Stimulated activated CD4-positive, alpha-beta T cell treated with anti-CD3 and anti-CD28 coated beads, Interleukin-4, amount 100 ng/mL, for 24 hours (primary cell): Measurements from ENCODE around the gene LSMEM2.
"Not testable (repeated sequence)": the region's sequence is repeated elsewhere in the genome, so short reads cannot be mapped to it uniquely, and the experiment has no call there.

Experiments
- DNase-seq: peaks from one replicate; pipeline ENCODE4 v3.0.0-alpha.2; 2020

Gene LSMEM2

DNA sequence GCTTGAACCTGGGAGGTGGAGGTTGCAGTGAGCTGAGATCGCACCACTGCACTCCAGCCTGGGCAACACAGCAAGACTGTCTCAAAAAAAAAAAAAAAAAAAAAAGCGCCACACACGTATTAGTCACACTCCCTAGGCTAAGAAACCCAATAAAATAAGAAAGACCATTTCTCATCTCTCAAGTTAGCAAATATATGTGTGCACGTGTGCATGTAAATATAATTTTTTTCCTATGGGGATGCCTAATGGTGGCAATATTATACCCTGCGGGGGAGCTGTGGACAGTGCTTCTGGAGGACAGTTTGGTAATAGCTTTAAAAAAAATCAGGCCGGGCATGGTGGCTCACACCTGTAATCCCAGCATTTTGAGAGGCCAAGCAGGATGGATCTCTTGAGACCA lies 5.2 kb downstream of the LSMEM2 start:
- not testable (repeated sequence) for DNase-seq

DNA sequence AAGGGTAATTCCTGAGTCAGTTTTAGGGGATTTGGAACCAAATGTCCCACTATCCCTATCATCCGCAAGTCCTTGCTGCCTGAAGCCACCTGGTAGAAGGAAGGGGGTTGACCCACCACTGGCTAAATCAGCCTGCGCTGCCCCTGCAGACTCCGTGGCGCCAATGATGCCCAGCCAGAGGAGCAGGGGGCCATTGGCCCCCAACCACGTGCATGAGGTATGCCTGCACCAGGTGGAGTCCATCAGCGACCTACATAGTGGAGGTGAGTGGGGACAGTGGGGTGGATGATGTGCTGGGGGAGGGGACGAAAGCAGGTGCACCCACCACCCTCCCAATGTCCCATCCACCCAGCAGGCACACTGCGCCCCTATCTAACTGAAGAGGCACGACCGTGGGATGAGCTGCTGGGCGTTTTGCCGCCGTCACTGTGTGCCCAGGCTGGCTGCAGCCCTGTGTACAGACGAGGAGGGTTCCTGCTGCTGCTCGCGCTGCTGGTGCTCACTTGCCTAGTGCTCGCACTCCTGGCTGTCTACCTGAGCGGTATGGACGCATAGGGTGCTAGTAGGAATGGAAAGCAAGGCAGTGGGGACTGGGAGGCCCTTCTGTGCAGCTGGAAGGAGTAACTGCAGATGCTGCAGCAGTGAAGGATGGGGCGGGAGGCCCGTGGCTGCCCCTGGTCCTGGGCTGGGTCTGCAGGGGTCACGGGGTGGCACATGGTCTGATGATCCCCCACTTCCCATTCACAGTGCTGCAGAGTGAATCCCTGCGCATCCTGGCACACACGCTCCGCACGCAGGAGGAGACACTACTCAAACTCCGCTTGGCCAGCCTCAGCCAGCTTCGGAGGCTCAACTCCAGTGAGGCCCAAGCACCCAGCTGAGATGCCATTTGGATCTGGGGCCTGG lies 7.7 kb downstream of the LSMEM2 start:
- no peak for DNase-seq

DNA sequence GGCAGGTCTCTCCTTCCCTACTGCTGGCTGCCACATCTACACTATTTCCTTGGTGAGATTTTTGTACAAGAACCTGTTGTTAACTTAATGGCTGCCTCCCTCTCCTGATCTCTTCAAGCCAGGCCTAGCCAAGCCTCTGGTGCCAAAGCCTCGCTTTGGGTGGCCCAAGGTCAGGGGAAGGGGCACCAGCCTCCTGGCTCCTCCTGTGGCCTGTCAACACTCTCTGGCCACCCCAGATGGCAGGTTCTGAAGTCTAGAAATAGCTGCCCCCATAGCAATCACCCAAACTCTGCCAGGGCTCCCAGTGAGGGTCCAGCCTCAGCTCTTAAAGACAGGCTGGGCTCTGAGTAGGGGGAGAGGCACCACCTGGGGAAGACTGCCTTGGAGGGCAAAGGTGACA lies 8.4 kb downstream of the LSMEM2 start:
- DNase-seq: no peak

DNA sequence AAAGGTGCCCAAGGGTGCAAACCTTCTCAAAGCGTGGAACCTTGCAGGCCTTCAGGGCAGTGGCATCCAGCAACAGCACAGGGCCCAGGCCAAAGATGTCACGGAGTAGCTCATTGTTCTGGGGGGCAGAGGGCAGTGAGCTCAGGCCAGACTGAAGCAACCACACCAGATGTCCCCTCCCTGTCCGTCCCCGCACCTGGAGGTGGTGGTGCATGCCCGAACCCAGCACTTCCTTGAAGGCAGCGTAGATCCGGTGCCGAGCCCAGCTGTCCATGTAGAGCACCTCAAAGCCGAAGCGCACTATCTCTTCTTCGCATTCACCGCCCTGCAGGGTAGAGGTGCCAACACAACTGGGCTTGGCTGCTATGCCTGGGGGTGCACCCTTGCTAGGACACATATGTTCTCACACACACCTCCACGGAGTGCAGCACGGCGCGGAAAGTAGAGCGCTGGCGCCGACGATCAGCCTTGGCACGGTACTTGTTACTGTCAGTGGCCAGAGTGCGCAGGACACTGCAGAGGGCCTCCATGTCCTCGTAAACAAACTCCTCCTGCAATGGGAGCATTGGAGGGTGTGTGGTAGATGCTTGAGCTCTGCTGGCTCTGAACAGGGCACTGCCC lies 9.6 kb downstream of the LSMEM2 start:
- DNase-seq: no peak

DNA sequence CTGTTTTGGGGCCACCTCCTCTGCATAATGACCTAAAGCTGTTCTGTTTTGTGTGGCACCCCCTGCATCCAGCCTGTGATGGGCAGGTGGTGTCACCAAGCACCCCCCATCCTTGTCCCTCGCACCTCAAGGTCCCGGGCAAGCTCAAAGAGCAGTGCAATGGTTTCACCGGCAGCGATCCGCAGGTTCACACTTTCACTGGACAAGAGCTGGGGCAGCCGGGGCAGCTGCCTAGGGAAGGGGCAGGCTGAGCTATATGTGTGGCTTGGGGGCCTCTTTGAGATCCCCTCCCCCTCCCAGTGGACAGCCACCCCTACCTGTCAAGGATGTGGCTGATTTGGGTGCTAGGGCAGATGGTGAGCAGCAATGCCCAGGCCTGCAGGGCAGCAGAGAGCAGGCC lies 10.2 kb downstream of the LSMEM2 start:
- DNase-seq: no peak

DNA sequence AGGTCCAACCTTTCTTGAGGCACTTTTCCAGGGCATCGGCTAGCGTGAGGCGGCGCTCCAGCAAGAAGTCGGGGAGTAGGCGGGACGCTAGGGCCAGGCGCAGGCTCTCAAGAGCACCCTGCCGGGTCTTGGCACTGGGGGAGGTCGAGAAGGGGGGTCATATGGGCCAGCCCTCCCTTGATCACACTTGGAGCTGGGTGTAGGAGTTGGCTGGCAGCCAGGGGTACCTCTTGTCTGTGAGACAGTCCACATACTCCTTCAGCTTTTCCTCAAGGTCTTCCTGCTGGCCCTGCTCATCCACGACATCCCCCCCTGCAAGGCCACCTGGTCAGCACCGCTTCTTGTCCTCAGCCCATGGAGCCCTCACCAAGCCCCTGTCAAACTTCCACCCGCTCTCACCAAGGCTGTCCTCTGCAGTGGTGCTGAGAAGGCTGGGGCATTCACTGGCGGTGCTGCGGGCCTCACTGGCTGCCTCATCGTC lies 11.3 kb downstream of the LSMEM2 start:
- no peak for DNase-seq

DNA sequence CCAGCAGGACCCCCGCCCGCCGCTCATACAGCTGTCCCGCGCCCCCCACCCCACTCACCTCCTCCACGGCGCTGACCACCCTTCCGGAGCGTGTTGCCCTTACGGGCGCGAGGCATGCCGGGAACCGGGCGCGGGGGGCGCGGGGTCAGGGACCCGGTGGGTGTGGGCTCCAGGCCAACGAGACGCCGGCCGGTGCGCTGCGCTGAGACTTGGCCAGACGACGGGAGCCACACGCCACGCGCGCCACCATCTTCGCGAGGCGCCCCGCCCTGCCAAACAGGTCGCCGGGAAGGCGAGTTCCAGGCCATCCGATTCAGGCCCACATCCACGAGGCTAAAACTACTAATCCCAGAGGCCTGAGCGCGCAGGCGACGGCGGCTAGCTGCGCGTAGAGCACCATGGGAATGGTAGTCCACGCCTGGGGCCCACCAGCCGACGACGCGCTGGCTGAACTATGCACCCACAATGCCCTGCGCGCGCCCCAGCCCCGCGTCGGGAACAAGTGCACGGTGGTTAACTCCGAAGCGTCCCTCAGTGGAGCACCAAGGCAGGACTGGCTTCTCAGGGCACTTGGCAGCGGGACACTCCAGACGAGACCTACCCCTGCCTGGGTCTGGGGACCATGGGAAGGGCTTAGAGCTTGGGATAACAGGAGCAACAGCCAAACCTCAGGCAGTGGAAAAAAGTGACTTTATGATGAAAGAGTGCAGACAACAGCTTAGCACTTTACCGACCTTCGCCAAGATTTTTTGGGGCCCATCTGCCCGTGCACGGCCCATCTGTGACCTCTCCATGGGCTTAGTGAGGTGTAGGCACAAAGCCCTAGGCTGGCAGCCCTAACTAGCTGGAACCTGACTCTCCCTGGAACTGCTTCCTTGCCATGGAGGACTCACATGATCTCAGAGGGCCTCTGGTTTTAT lies 13.5 kb downstream of the LSMEM2 start, which contains the start of gene IFRD2:
IFRD2 (minus strand) TSS at position 271 of the 920 bp plus-strand sequence; CDS start at position 116, 155 bp downstream.
- DNase-seq: peak; percentile 96

DNA sequence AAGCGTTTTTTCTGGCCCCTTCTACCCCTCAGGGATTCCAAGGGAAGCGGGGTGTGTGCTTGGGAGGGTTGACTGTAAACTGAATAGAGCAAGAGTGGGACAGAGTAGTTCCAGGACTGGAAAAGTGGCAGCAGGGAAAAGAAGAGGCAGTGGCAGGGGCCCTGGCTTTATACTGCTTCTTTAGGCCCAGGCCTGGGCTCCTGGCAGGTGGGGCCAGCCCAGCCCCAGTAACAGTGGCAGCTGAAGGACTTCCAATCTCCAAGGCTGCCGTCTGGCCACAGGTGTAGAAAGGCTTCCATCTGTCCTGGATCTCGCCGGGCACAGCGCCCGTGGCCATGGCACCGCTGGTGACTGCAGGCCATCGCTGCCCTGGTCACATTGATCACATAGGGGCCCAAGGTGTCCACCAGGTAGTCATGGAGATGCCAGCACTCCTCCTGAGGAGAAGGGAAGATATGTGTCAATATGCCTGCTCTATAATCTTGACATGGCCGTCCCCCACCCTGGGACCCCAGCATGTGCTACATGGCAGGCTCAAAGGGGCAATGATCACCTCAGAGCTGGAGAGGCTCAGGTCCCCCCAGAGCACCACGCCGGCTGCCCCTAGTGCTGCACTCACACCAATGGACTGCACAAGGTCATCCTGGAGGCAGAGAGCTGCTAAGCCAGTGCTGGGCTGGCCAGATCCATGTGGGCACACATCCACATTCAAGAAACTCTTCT lies 14.4 kb downstream of the LSMEM2 start:
- no peak for DNase-seq

DNA sequence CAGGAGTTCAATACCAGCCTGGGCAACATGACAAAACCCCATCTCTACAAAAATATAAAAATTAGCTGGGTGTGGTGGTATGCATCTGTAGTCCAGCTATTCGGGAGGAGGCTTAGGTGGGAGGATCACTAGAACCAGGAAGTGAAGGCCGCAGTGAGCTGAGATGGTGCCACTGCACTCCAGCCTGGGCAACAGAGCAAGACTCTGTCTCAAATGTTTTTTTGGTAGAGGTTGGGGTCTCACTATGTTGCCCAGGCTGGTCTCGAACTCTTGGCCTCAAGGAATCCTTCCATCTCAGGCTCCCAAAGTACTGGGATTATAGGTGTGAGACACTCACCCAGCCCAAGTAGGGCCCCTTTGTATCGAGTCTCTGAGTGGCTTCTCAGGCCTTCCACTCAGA lies 15.2 kb downstream of the LSMEM2 start:
- DNase-seq: no peak

DNA sequence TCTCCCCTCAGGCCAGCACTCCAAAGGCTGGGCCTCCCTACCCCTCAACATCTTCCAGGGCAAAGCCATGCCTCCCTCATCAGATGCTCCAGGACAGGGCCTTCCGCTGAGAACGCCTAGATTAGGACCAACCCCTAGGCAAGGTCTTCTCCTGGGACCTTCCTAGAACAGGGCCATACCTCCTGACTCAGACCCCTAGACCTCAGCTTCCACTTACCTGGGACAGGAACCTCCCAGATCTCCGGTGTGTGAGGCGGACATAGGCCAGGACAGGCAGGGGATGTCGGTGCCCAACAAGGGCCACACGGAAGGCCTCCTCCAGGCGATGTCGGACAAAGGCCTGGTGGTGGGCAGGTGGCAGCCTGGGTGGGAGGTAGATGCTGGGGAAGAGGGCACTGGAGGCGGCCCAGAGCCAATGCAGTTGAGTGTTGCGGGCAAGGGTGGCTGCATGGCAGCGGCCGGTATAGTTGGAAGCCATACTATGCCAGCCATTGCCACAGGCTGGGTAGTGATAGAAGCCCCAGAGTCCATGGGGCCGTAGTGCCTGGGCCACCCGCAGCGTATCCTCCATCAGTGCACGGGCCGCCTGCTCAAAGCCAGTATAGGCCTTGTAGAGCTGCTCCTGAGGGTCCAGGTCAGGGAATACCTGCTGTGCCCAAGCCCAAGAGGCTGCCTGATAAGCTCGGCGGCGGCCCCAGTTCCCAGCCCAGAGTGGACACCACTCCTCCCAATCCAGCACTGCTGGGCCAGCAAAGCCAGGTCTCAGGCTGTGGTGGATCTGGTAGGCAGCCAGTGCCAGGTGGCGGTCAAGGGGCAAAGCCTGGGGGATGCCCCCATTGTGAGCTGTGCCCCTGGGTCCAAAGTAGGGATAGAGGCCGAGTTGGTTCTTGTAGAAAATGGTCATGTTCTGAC lies 15.9 kb downstream of the LSMEM2 start:
- no peak for DNase-seq

DNA sequence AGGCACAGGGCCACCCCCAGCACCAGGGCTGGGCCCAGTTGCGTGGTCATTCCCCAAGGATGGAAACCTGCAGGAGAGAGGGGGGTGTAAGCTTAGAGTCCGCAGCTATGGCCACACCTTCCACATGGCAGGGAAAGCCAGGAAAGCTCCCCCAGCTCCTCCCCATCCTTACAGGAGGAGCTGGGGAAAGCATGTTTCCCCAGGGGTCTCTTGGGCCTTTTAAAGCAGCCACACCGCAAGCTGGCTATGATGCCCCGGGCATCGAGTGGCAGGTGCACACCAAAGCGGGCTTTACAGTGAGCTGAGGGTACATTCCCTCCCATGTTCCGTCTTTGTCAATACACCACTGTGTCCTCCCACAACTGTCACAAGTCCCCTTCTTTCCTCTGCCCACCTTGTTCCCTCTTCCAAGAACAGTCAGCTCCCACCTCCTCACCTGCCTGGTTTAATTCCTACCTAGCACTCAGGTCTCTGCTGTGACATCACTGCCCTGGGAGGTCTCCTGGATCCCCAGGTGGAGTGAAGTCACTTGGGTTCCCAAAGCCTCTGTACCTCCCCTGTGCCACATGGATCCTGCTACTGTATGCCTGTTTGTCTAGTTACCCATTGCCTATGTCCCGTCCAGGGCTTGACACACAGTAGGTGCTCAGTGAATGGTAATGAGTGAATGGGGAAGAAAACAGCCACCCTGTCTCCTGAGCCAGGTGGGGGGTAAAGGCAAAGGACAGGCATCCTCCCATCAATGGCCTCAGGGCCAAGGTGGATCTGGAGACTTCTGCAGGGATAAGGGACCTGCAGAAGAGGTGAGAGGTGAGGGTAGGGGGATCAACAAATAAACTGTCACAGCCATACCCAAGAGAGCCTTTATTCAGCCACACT lies 16.9 kb downstream of the LSMEM2 start:
- DNase-seq: no peak

DNA sequence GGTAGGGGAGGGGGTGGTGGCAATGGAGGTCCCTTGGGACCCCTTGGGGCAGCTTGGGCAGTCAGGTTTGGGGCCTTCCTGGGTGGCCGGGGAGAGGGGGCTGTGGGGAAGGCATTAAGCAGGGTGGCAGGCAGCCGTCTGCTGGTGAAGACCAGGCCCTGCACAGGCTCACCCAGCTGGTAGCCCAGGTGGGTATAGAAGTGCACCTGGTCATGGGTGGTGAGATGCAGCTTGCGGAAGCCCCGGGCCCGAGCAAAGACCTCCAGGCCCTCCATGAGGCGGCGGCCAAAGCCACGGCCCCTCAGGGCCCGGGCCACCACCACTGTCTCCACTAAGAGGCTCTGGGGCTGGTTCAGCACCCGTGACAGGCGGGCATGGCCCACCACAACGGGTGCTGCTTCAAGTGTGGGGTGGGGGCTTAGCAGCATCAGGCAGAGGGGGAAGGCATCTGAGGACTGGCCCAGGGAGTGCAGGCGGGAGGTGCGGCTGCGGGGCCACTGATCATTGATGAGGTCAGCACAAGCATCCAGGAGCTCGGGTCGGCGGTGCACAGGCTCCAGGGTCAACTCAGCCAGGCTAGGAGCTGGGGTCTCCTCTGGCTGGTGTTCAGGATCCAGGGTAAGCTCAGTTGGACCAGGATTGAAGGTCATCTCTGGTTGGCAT lies 18.0 kb downstream of the LSMEM2 start:
- no peak for DNase-seq

DNA sequence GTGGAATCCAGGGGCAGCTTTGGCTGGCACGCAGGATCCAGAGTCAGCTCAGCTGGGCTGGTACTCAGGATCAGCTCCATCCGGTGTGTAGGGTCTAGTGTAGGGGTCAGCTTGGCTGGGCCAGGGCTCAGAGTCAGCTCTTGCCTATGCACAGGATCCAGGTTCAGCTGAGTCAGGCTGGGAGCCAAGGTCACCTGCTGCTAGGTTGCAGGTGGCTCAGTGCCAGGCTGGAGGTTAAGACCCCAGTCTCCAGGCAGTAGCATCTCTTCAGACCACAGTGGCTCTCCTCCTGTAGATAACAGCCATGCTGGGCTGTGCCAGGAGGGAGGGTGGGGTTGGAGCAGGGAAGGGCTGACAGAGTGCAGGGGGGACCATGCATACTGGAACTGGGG lies 18.5 kb downstream of the LSMEM2 start:
- DNase-seq: no peak

DNA sequence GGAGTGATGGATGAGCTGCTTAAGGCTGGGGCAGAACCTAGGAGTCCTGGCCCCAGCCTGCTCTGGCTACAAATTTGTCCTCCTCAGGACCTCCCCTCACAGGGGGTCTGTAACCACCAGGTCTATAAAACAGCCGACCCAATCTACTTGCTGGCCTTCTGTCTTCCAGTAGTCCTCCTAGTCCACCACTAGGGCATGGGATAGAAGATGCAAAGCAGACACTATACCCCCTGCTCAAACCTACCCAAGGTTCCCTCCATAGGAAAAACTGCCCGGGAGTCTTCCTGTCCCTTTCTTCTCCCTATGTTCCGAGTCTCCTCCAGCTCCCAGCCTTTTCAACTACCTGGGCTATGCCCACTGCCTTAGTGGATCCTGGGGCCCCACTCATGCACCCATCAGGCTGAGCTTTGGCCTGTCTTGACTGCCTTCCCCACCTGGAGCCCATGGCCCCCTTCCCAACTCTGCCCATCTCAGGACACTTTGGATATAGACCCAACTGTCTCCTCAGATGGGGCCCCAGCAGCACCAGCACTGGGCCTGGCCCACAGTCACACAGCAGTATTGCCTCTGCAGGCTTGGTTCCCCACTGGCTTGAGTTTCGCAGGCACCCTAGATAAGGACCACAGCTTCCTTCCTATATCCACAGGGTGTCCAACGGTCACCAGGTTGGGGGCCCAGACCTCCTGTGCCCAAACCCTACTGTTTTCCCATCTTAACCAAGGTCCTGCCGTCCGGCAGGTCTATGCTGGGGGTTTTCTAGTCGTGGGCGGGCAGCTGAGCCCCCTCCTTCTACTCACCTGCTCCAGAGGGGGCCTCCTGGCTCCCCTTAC lies 19.2 kb downstream of the LSMEM2 start:
- DNase-seq: no peak

DNA sequence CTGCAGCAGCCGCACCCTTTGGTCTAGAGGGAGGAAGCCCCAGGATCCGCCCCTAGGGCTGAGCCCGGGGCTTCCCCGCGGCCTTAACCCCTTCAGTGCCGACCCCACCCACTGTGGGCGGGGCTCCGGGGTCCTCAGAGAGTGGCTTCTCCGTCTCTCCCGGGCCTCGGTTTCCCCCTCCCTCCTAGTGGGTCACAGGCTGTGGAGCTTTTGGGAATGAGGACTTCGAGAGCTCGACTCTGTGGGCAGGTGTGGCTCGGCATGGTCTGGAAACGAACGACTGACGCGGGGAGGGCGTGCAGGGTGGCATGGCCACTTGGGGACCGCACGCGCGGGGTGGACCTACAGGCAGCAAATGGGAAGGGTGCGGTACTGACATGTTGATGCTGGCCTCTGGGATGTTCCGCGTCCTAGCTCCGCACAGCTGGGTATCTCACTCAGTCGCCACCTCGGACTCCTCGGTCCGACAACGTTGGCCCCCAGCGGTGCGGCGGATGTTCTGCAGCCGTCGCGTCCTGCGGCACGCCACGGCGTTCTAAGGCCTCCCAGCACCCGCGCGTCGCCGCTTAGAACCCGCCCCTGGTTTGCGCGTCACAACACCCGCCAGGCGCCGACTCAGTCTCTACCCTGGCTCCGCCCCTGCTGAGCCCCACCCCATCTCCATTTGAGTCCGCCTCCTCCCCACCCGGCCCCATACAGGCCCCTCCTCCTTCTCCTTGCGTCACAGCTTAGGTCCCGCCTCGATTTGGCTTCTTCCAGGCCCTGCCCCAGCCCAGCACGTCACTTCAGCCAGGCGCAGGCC lies 20.1 kb downstream of the LSMEM2 start, which contains the start of the genes HYAL3 and NAA80:
HYAL3 (minus strand) TSS at position 570 of the 802 bp plus-strand sequence. CDS start 3,803 bp downstream, outside the sequence.
NAA80 (minus strand) TSS at position 570 of the 802 bp plus-strand sequence. CDS start 1,942 bp downstream, outside the sequence.
- peak; percentile 99 for DNase-seq

DNA sequence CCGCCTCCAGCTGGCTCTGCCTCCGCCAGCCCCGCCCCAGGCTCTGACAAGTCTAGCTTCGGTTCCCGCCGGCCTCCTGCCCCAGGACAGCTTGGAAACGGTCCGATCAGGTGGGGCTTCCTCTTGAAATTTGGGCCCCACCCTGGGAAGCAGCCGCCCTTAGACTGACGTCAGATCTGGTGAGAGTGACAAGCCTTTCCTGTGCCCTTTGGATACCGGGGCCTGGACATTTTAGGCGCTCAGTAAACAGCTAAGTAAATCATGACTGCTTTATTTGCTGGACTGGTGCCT lies 20.7 kb downstream of the LSMEM2 start:
- no peak for DNase-seq

DNA sequence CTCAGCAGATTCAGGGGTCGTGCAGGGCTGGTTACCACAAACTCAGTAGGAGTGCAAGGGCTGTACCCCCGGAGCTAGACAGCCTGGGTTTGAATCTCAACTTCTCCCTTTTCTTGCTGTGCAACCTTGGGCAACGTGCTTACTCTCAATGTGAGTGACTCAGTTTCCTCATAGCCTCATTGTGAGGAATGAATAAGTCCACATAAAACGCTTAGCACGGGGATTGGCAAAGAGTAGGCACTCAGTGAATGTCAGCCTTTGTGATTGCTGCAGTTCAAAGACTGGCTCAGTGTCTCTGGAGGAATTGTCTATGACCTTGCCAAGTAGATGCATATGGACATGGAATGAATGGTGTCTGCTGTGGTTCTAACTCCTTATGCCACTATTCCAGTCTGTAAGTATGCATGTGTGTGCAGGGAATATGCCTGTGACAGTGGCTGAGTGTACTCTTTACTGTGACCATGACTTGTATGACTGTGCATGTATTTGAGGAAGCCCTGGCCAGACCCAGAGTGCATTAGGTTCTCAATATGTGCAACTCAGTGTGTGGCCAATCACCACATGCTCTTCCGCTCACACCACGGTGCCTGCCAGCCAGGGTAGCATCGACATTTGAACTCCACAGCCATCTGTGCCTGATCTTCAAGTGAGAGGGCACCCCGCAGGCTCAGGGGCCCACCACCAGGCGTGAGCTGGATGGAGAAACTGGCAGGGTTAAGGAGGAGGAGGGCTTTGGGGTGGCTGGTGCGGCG lies 21.2 kb downstream of the LSMEM2 start:
- no peak for DNase-seq
